Upper lobe of left lung (tissue), 6 donors: ENCODE results near the gene VPS29. TPM values are rescaled to one million over a fixed set of nuclear protein-coding genes. Genes with fewer than 3 reads are reported as not detected.

ENCODE experiments used
- ATAC-seq, 2 donors: fragments of 200-7000 bp; cut with Tn5 transposase; one replicate each; pipeline ENCODE4 v1.9.1; 2022; ENCODE audit warnings: mild to moderate bottlenecking in 2 of 2, moderate library complexity in 2 of 2; ENCODE audit not compliant: low FRiP score in 2 of 2
- DNase-seq, 2 donors: peaks; one replicate each; pipeline ENCODE4 v3.0.0-alpha.2; 2019 to 2020
- H3K27ac ChIP-seq, 4 donors: fragments of 200-600 bp; sonication (generic); one replicate each; pipeline ENCODE4 v1.5.1; 2016 to 2019
- H3K27me3 ChIP-seq, 4 donors: fragments of 200-600 bp; sonication (generic); one replicate each; pipeline ENCODE4 v1.5.1; 2017 to 2019
- H3K36me3 ChIP-seq, 4 donors: fragments of 200-600 bp; sonication (generic); one replicate each; pipeline ENCODE4 v1.5.1; 2016 to 2019
- H3K4me1 ChIP-seq, 4 donors: fragments of 200-600 bp; sonication (generic); one replicate each; pipeline ENCODE4 v1.5.1; 2018 to 2019
- H3K4me3 ChIP-seq, 4 donors: fragments of 200-600 bp; sonication (generic); one replicate each; pipeline ENCODE4 v1.5.1; 2017 to 2019; ENCODE audit warnings: mild to moderate bottlenecking in 2 of 4, moderate library complexity in 1 of 4
- H3K9me3 ChIP-seq, 4 donors: fragments of 200-600 bp; sonication (generic); one replicate each; pipeline ENCODE4 v1.5.1; 2018 to 2019
- CTCF ChIP-seq, 6 experiments: fragments of 450-650 bp in 4 of 6; fragments of 200-600 bp in 2 of 6; sonication (generic) in 2 of 6; IDR thresholded peaks; one replicate each; pipeline ENCODE4 v1.5.1; 2016 to 2019; ENCODE audit warnings: antibody characterized with exemption in 6 of 6
- EP300 ChIP-seq, 4 donors: sonication (generic); formaldehyde crosslinking; IDR thresholded peaks; one replicate each; pipeline ENCODE4 v1.5.1; 2017; ENCODE audit warnings: antibody characterized with exemption in 4 of 4, control low read depth in 2 of 4
- POLR2A ChIP-seq, 4 donors: fragments of 450-650 bp; IDR thresholded peaks; one replicate each; pipeline ENCODE4 v1.5.1; 2016 to 2017; ENCODE audit warnings: antibody characterized with exemption in 4 of 4, mild to moderate bottlenecking in 2 of 4
- POLR2AphosphoS5 ChIP-seq, 2 donors: sonication (generic); formaldehyde crosslinking; IDR thresholded peaks; one replicate each; pipeline ENCODE4 v1.5.1; 2017; ENCODE audit warnings: antibody characterized with exemption in 2 of 2
- WGBS, 2 donors: methylation state at CpG; one replicate each; pipeline ENCODE4 v1.1.5; 2017 to 2018; 5-methylcytosine and 5-hydroxymethylcytosine counted together
- small RNA-seq, 4 donors: library from RNA; depleted of rRNA; stranded (forward); fragments of <200 nt; gene quantifications; one replicate each; pipeline ENCODE3, GENCODE V24; 2016
- total RNA-seq, 6 donors: library from RNA; depleted of rRNA in 4 of 6; stranded (reverse); fragments of >200 nt in 4 of 6; gene quantifications; one replicate each; pipeline versions ENCODE4 v1.1.0 to v1.2.1, GENCODE V29; 2016 to 2021
- donor health status: DM: no; HTN: no; CAD: no; lungs with moderate emphysema.
- donor health status: DM: no; HTN: yes; CAD: no; lungs with severe emphysema.

The VPS29 gene
- total RNA-seq, 6 donors from 2014 or later: 29.9 to 102 (median 86.7) TPM

DNA sequence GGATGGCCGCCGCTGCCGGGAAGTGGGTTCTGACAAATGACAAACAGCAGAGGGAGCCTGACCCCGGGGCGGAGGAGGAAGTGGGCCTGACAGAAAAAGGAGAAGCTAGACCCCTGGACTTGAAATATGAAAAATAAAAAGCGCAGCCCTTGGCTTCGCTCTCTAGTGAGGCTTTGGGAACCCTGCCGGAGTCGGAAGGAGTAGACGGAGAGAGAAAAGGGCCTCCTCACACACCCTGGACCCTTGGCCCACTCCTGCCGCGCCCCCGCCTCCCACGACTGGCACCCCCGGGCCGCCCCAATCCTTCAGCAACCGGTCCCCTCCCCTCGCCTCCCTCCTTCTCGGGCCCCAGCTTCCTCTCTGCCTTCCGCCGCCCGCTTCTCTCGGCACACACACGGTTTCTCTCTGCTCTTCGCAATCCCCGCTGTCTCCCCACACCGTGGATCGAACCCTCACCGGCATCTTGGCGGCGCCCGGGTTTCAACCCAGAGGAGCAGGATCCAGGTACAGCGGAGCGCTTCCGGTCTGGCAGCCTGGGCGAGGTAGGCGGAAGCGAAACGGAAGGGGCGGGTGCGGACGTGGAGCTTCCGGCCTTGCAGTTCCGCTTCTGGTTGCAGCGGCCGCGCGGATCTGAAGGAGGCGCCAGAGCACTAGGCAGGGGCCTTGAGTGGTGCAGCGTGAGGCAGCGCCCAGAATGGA is 52.0 kb downstream of the VPS29 start, which contains the start of gene ARPC3:
Gene ARPC3 (minus strand): TSS at position 539 of the 699 bp plus-strand sequence. CDS start 77 bp downstream, at position 462.
- peak; percentile 99 to 100 for ATAC-seq
- peak; percentile 97 for DNase-seq
- Histone ChIP-seq H3K36me3 (peaks cover 0 to 32% (median 3%) of the 10 kb centered on the region in 4 donors), H3K27me3 (no peaks in the 10 kb centered on the region), H3K9me3 (no peaks in the 10 kb centered on the region), H3K4me1 (peaks cover 24 to 41% (median 24%) of the 10 kb centered on the region in 4 donors), H3K27ac (peak within 1 kb of the TSS; percentile 93 to 99 (median 98)), H3K4me3 (peak within 1 kb of the TSS; percentile 82 to 94 (median 87))
- WGBS, 2 donors: 0% methylated on average over 29 to 43 of the region's 51 CpGs
- peak; percentile 91 to 98 for TF ChIP-seq POLR2AphosphoS5 (IDR thresholded peaks at IDR 0.05)
- peak in 3 of 4 donors; percentile 30 to 85 (median 69) for TF ChIP-seq POLR2A (IDR thresholded peaks at IDR 0.05)
- TF ChIP-seq EP300 (IDR thresholded peaks at IDR 0.05): peak in 1 of 4 donors; percentile 11
- peak; percentile 77 to 97 (median 90) for TF ChIP-seq CTCF (IDR thresholded peaks at IDR 0.05)

GRCh38 chr12:110444455-110444854 is 57.5 kb downstream of the VPS29 start:
- Histone ChIP-seq H3K4me1 (peaks cover 24 to 36% (median 24%) of the 10 kb centered on the region in 4 donors), H3K4me3 (no peak overlapping the region), H3K36me3 (peaks cover 19 to 69% (median 47%) of the 10 kb centered on the region in 4 donors), H3K27me3 (no peaks in the 10 kb centered on the region), H3K9me3 (no peaks in the 10 kb centered on the region), H3K27ac (no peak overlapping the region)
- TF ChIP-seq POLR2A (IDR thresholded peaks at IDR 0.05): no peak
- TF ChIP-seq CTCF (IDR thresholded peaks at IDR 0.05): no peak
- TF ChIP-seq POLR2AphosphoS5 (IDR thresholded peaks at IDR 0.05): no peak
- TF ChIP-seq EP300 (IDR thresholded peaks at IDR 0.05): no peak
- 91 to 100% methylated on average over 3 of the region's 3 CpGs for WGBS, 2 donors
- ATAC-seq: no peak
- DNase-seq: no peak

Small RNA genes lying within 50 kb of the gene (small RNA-seq; reads per million reads assigned to genes)
- 0 reads per million in 4 donors for gene RF00278

Other genes with a start within 250 kb of the VPS29 start
- 100 to 1,000 TPM in 5 of 6 donors, 10 to 100 TPM in 1; 91.7 to 166 (median 142) TPM for gene ATP2A2, start 220.9 kb downstream of the VPS29 start, total RNA-seq
- gene ANAPC7, start 98.4 kb downstream of the VPS29 start, total RNA-seq: 10 to 100 TPM; 33.5 to 90.1 (median 43.1) TPM
- gene ARPC3, start 51.8 kb downstream of the VPS29 start, total RNA-seq: 100 to 1,000 TPM; 139 to 347 (median 245) TPM
- gene GPN3, start 33.9 kb downstream of the VPS29 start, total RNA-seq: 10 to 100 TPM in 4 of 6 donors, 1 to 10 TPM in 2; 4.1 to 31.4 (median 19.6) TPM
- 1 to 10 TPM; 3.1 to 6.1 (median 3.2) TPM for gene FAM216A, start 33.3 kb downstream of the VPS29 start, total RNA-seq
- gene RAD9B, start 220 bp upstream of the VPS29 start, total RNA-seq: 1 to 10 TPM in 2 of 6 donors, under 1 TPM in 3, not detected in 1; 0.15 to 2.1 (median 0.94) TPM
- gene PPTC7, start 81.2 kb upstream of the VPS29 start, total RNA-seq: 10 to 100 TPM; 22.0 to 40.8 (median 25.2) TPM
- gene TCTN1, start 112.0 kb upstream of the VPS29 start, total RNA-seq: 10 to 100 TPM; 21.6 to 50.8 (median 42.6) TPM
- gene HVCN1, start 187.0 kb upstream of the VPS29 start, total RNA-seq: 10 to 100 TPM in 4 of 6 donors, 1 to 10 TPM in 2; 5.8 to 29.2 (median 15.5) TPM
- 100 to 1,000 TPM in 2 of 6 donors, 10 to 100 TPM in 4; 26.0 to 114 (median 85.4) TPM for gene PPP1CC, start 240.8 kb upstream of the VPS29 start, total RNA-seq